HepG2 (cell line): ENCODE data around the gene NPS.

Source experiments
- AGO1 ChIP-seq: fragments of 200-400 bp; formaldehyde crosslinking; IDR thresholded peaks from 2 replicates; pipeline ENCODE4 v1.6.1; 2017; ENCODE audit warnings: mild to moderate bottlenecking, low read depth, low read length, moderate library complexity; ENCODE audit not compliant: poor library complexity, severe bottlenecking
- FOXP1 ChIP-seq, 2 experiments: fragments of 450-650 bp in 1 of 2; IDR thresholded peaks; 2 replicates each; pipeline ENCODE4 v1.6.1; 2017 to 2018; ENCODE audit warnings: antibody characterized with exemption in 1 of 2
- HMGXB4 ChIP-seq, 2 experiments: sonication (generic) in 1 of 2; formaldehyde crosslinking in 1 of 2; IDR thresholded peaks; 2 replicates each; pipeline versions ENCODE4 v1.4.0 to v1.6.1; 2018 to 2020; ENCODE audit warnings: missing genetic modification reagents in 2 of 2, borderline replicate concordance in 1 of 2, low read depth in 1 of 2, mild to moderate bottlenecking in 1 of 2, missing biosample characterization in 1 of 2
- RERE ChIP-seq: IDR thresholded peaks from 2 replicates; pipeline ENCODE4 v1.6.1; 2016; ENCODE audit warnings: low read depth, missing genetic modification reagents, missing compliant biosample characterization
- RFX1 ChIP-seq: fragments of 450-650 bp; IDR thresholded peaks from 2 replicates; pipeline ENCODE4 v1.6.1; 2017
- SMAD9 ChIP-seq: sonication (generic); formaldehyde crosslinking; IDR thresholded peaks from 2 replicates; pipeline ENCODE4 v1.5.1; 2020; ENCODE audit warnings: mild to moderate bottlenecking, missing genetic modification reagents
- SPEN ChIP-seq: sonication (generic); formaldehyde crosslinking; IDR thresholded peaks from 2 replicates; pipeline ENCODE4 v1.5.1; 2020; ENCODE audit warnings: low read depth, mild to moderate bottlenecking, missing genetic modification reagents
- SRF ChIP-seq: IDR thresholded peaks from 2 replicates; pipeline ENCODE4 v1.6.1; 2011; ENCODE audit warnings: mild to moderate bottlenecking, low read depth, low read length, moderate library complexity
- ZFP36 ChIP-seq: fragments of 150-350 bp; IDR thresholded peaks from 2 replicates; pipeline ENCODE4 v1.6.1; 2018; ENCODE audit warnings: borderline replicate concordance, low read length, low read depth; ENCODE audit not compliant: partially characterized antibody
- ZNF670 ChIP-seq: sonication (generic); formaldehyde crosslinking; IDR thresholded peaks from 2 replicates; pipeline ENCODE4 v1.8.0; 2022; ENCODE audit warnings: mild to moderate bottlenecking, missing genetic modification reagents, borderline replicate concordance
- ZNF878 ChIP-seq: sonication (generic); formaldehyde crosslinking; IDR thresholded peaks from 2 replicates; pipeline ENCODE4 v1.8.1; 2023; ENCODE audit warnings: mild to moderate bottlenecking, missing genetic modification reagents, moderate library complexity
- TF ChIP-seq, protein P1 (sequence below): sonication (generic); formaldehyde crosslinking; IDR thresholded peaks from 2 replicates; pipeline ENCODE4 v1.5.0; 2020; ENCODE audit warnings: mild to moderate bottlenecking, missing genetic modification reagents, moderate library complexity

DNA sequence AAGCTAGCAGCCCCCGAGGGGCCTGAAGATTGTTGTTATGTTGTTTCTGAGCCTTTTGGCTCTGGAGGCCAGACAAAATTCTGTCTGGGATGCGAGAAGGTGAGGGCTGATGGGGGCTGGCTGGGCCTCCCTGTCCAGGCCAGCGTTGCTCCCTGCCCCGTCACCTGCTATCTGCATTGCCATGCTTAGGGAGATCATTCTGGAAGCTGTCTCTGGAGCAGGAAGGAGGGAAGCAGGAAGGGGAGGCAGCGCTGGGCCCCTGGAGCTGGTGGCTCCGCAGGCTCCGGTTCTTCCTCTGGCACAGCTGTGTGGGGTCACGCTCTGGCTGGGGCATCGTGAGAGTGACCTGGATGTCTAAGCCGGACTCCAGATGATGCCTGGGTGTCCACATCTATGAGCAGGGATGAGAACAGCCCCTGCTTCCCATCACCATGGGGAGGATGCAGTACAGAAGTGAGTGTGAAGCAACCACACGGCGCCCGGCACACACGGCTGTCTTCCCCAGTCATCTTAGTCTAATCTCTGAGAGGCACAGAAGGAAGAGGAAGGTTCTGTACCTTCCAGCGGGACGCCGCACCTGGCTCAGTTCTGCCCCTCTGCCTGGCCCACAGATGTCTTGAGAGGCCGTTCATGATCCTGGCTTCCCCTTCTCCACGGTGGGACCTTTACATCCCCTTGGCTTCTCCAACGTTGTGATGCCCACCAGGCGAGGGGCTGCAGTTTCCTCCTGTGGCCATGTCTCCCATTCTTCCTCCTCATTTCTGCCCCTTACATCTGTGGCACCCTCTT is 11.9 kb upstream of the NPS start:
- TF ChIP-seq AGO1 = no peak
- no peak for TF ChIP-seq SMAD9
- TF ChIP-seq ZNF878 (CRISPR knock-in tag) = no peak
- no peak for TF ChIP-seq RERE (CRISPR knock-in tag)
- TF ChIP-seq RFX1 = no peak
- TF ChIP-seq HMGXB4 (CRISPR knock-in tag; IDR thresholded peaks at IDR 0.05; ENCODE audit: borderline replicate concordance in 1 of 2, low read depth in 1 of 2) = no peak
- TF ChIP-seq FOXP1 (IDR thresholded peaks at IDR 0.05) = no peak
- TF ChIP-seq FOXP1 (CRISPR knock-in tag; IDR thresholded peaks at IDR 0.05) = no peak
- TF ChIP-seq ZFP36 = no peak
- no peak for TF ChIP-seq SPEN (CRISPR knock-in tag)
- TF ChIP-seq, protein P1, sequence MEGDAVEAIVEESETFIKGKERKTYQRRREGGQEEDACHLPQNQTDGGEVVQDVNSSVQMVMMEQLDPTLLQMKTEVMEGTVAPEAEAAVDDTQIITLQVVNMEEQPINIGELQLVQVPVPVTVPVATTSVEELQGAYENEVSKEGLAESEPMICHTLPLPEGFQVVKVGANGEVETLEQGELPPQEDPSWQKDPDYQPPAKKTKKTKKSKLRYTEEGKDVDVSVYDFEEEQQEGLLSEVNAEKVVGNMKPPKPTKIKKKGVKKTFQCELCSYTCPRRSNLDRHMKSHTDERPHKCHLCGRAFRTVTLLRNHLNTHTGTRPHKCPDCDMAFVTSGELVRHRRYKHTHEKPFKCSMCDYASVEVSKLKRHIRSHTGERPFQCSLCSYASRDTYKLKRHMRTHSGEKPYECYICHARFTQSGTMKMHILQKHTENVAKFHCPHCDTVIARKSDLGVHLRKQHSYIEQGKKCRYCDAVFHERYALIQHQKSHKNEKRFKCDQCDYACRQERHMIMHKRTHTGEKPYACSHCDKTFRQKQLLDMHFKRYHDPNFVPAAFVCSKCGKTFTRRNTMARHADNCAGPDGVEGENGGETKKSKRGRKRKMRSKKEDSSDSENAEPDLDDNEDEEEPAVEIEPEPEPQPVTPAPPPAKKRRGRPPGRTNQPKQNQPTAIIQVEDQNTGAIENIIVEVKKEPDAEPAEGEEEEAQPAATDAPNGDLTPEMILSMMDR (CRISPR knock-in tag) = no peak
- no peak for TF ChIP-seq ZNF670
- no peak for TF ChIP-seq SRF
